Mononuclear cell (primary cell): ENCODE results near the gene NR3C2. TPM values are rescaled to one million over a fixed set of nuclear protein-coding genes. Genes with fewer than 3 reads are reported as not detected.
"Not testable (repeated sequence)": the region's sequence is repeated elsewhere in the genome, so short reads cannot be mapped to it uniquely, and the experiment has no call there.

Experiments used
- H3K27me3 ChIP-seq: 2 replicates; pipeline ENCODE4 v1.6.0; 2011; ENCODE audit warnings: low read length, control low read depth; ENCODE audit not compliant: insufficient read depth
- H3K4me1 ChIP-seq: 2 replicates; pipeline ENCODE4 v1.5.1; 2011; ENCODE audit warnings: mild to moderate bottlenecking, low read length, control low read depth; ENCODE audit not compliant: insufficient read depth
- H3K4me3 ChIP-seq: 2 replicates; pipeline ENCODE4 v1.5.1; 2011; ENCODE audit warnings: mild to moderate bottlenecking, low read length, moderate library complexity
- H3K9me3 ChIP-seq: 2 replicates; pipeline ENCODE4 v1.5.1; 2011; ENCODE audit warnings: low read depth, mild to moderate bottlenecking, control low read depth, low read length
- total RNA-seq: library from RNA; depleted of rRNA; stranded (reverse); fragments of >200 nt; gene quantifications from one replicate; pipeline ENCODE4 v1.2.3, GENCODE V29; 2012

Gene NR3C2
- total RNA-seq, 1 donor = 29.1 TPM

GRCh38 chr4:148200960-148201359 lies 241.3 kb downstream of the NR3C2 start:
- Histone ChIP-seq H3K27me3 (no peaks in the 10 kb centered on the region), H3K9me3 (no peaks in the 10 kb centered on the region), H3K4me3 (no peak overlapping the region), H3K4me1 (peaks cover 4% of the 10 kb centered on the region)

DNA sequence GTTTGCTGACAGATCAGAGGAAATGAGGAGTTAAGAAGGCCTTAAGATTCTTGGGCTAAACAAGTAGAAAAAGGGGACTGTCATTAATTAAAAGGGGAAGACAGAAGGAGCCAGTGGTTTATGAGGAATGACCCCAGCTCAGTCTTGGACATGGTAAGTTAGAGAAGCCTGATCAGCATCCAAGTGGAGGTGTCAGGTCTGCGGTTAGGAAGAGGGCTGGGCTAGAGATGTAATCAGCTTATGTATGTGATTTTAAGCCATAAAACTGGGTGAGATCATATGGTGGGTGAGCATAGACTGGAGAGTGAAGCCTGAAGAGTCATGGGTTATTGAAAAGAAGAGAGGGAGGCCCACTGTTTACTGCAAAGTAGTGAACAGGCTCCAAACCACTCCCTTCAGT lies 246.1 kb downstream of the NR3C2 start:
- H3K4me1 ChIP-seq = peaks cover 8% of the 10 kb centered on the region
- no peak overlapping the region for H3K4me3 ChIP-seq
- H3K9me3 ChIP-seq = no peaks in the 10 kb centered on the region
- no peaks in the 10 kb centered on the region for H3K27me3 ChIP-seq

GRCh38 chr4:148192526-148192925 lies 249.7 kb downstream of the NR3C2 start:
- H3K4me1 ChIP-seq = peaks cover 8% of the 10 kb centered on the region
- H3K4me3 ChIP-seq = no peak overlapping the region
- no peaks in the 10 kb centered on the region for H3K9me3 ChIP-seq
- no peaks in the 10 kb centered on the region for H3K27me3 ChIP-seq

DNA sequence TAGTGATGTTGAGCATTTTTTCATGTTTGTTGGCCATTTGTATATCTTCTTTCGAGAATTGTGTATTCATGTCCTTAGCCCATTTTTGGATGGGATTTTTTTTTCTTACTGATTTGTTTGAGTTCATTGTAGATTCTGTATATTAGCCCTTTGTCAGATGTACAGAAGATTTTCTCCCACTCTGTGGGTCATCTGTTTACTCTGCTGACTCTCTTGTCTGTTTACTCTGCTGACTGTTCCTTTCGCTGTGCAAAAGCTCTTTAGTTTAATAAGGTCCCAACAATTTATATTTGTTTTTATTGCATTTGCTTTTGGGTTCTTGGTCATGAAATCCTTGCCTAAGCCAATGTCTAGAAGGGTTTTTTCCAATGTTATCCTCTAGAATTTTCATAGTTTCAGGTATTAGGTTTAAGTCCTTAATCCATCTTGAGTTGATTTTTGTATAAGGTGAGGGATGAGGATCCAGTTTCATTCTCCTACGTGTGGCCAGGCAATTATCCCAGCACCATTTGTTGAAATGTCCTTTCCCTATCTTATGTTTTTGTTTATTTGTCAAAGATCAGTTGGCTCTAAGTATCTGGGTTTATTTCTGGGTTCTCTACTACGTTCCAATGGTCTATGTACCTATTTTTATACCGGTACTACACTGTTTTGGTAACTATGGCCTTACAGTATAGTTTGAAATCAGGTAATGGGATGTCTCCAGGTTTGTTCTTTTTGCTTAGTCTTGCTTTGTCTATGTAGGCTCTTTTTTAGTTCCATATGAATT lies 254.6 kb downstream of the NR3C2 start:
- H3K27me3 ChIP-seq, H3K4me1 ChIP-seq, H3K9me3 ChIP-seq, H3K4me3 ChIP-seq: not testable (repeated sequence)

- Histone ChIP-seq H3K4me3 (no peak overlapping the region), H3K9me3 (no peaks in the 10 kb centered on the region), H3K4me1 (no peaks in the 10 kb centered on the region), H3K27me3 (no peaks in the 10 kb centered on the region)
These were observed 257.3 kb downstream of the NR3C2 start for GRCh38 chr4:148184922-148185321.

DNA sequence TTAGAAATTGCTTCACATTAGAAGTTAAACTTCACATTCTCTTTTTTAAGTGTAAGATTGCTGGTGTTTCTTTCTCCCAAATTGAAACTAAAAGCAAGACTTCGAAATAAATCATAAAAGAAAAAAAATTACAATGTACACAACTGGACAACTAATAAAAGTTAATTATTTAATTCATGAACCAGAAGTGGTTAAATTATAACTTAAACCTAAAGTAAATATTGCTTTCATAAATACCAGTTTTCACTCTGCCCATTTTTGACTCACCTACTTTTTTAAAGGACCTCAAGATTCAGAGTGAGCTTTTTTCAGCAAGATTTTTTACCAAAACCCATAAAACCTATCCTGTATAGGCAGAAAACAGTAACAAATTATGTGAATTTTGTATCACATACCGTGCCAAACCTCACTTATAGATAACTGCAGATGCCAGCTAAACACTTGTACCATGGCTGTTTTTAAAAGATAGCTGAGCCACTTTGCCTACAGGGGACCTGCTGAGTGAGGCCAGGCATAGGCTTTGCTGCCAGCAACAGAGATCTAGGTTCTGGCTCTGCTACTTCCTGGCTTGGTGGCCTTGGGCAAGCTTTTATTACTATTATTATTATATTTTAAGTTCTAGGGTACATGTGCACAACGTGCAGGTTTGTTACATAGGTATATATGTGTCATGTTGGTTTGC lies 259.8 kb downstream of the NR3C2 start:
- no peaks in the 10 kb centered on the region for H3K9me3 ChIP-seq
- H3K4me3 ChIP-seq = no peak overlapping the region
- H3K27me3 ChIP-seq = no peaks in the 10 kb centered on the region
- H3K4me1 ChIP-seq = no peaks in the 10 kb centered on the region

GRCh38 chr4:148173397-148174017 lies 268.7 kb downstream of the NR3C2 start:
- Histone ChIP-seq H3K27me3 (no peaks in the 10 kb centered on the region), H3K4me1 (no peaks in the 10 kb centered on the region), H3K4me3 (no peak overlapping the region), H3K9me3 (no peaks in the 10 kb centered on the region)

GRCh38 chr4:148171596-148171995 lies 270.6 kb downstream of the NR3C2 start:
- H3K9me3 ChIP-seq = no peaks in the 10 kb centered on the region
- H3K4me3 ChIP-seq = no peak overlapping the region
- no peaks in the 10 kb centered on the region for H3K27me3 ChIP-seq
- H3K4me1 ChIP-seq = no peaks in the 10 kb centered on the region

DNA sequence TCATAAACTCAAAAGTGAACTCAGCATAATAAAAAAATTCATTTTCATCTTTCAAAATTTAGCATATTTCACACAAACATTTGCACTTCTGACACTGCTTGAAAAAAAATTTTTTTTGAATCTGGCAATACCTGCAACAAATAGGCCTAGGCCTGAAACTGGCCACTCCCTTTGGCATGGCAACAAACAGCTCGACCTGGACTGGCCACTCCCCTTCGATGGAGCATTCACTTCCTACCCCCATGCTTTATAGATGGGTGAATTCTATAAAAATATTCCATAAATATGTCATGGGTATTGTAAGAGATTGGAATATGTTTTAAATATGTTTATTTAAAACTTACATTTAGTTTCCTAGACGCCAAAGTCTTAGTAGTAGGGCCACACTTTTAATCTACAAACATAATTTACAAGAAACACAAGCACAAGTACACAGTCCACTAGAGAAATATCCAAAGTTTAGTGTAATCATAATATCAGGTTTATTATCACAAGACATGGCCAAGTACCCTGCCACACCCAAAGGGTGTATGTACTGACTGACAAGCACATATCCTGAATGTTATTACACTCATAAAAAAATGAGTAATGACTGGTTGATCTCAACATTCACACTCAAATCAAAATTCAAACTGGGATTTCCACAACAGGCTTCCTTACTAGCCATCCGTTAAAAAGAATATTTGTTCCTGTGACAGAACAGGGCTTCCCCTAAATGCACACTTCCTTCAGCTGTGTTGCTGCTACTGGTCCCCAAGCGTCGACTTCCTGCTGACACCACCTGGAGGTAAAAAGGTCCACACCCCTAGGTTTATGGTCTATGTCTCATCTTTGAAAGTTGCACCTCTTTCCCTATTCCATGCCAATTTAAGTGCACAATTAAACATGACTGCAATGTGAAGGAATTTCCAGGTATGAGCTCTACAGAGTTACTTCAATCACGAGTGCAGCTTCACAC lies 271.5 kb downstream of the NR3C2 start:
- no peaks in the 10 kb centered on the region for H3K9me3 ChIP-seq
- no peaks in the 10 kb centered on the region for H3K4me1 ChIP-seq
- no peaks in the 10 kb centered on the region for H3K27me3 ChIP-seq
- no peak overlapping the region for H3K4me3 ChIP-seq

- no peaks in the 10 kb centered on the region for H3K9me3 ChIP-seq
- H3K27me3 ChIP-seq = no peaks in the 10 kb centered on the region
- H3K4me1 ChIP-seq = no peaks in the 10 kb centered on the region
- H3K4me3 ChIP-seq = no peak overlapping the region
These were observed 276.1 kb downstream of the NR3C2 start for GRCh38 chr4:148166132-148166591.

DNA sequence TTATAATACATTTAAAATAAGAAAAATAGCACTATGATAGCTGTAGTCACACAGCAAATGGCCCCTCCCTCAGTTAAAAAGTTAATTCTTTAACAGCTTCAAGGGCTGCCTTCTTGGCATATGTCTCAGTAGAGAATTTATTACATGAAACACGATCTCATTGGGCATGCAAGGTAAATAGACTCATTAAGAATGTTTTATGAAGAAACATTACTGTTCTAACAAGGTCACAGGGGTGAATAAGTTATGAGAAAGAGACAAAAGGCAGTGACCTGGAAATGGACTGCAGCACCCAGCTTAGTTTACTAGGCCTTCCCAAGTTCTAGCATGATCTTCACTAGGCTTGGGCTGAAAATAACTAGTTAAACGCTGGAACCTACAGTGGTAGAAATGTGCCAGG lies 277.7 kb downstream of the NR3C2 start:
- Histone ChIP-seq H3K4me1 (no peaks in the 10 kb centered on the region), H3K9me3 (no peaks in the 10 kb centered on the region), H3K27me3 (no peaks in the 10 kb centered on the region), H3K4me3 (no peak overlapping the region)

DNA sequence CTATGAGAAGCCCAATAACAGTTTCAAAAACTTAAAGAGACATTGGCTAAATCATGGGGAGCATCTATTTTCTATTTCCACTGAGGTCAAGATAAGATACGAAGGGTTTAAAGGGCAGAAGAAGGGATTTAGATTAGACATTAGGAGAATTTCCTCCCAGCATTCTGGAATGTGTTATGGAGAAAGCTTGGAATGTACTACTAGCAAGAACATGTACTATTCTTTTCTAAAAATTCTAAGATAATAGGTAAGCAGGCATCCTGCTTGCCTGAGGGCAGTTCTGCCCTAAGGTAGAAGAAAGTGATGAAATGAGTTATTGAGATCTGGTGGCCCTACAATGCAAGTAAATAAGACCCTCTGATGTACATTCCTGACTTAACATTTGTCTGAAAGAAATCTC lies 279.2 kb downstream of the NR3C2 start:
- H3K9me3 ChIP-seq = no peaks in the 10 kb centered on the region

GRCh38 chr4:148162519-148162918 lies 279.7 kb downstream of the NR3C2 start:
- Histone ChIP-seq H3K9me3 (no peaks in the 10 kb centered on the region), H3K4me1 (no peaks in the 10 kb centered on the region), H3K27me3 (no peaks in the 10 kb centered on the region), H3K4me3 (no peak overlapping the region)

More for the DNA sequence above, 279.2 kb downstream of the NR3C2 start:
- no peaks in the 10 kb centered on the region for H3K4me1 ChIP-seq
- no peaks in the 10 kb centered on the region for H3K27me3 ChIP-seq
- no peak overlapping the region for H3K4me3 ChIP-seq

DNA sequence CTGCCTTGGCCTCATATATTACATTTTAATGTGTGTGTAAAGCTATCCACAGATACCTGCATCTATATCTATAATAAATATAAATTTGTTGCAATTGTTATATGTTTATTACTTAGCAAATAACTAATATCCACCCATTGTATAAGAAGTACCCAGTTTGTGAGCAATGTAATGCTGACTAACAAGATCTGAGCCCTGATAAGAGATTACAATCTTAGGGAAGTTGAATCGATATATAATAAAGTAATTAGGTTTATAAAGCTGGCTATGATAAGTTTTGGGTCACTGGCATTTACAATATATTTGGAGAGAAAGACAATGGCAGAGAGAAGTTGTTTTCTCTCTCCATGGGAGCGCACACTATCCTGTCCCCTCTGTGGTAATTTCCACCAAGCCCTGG lies 280.6 kb downstream of the NR3C2 start:
- H3K4me3 ChIP-seq = no peak overlapping the region
- H3K27me3 ChIP-seq = no peaks in the 10 kb centered on the region
- H3K4me1 ChIP-seq = no peaks in the 10 kb centered on the region
- no peaks in the 10 kb centered on the region for H3K9me3 ChIP-seq
